Glomerular endothelial cell (primary cell): ENCODE measurements around the gene CEP20. TPM values are rescaled to one million over a fixed set of nuclear protein-coding genes. Genes with fewer than 3 reads are reported as not detected.
A peak's percentile ranks its signal among the peaks of the same experiment; 100 is the strongest.

Experiments used
- DNase-seq: peaks from one replicate; pipeline ENCODE4 v3.0.0-alpha.2; 2011; ENCODE audit warnings: low read depth, low spot score; ENCODE audit errors: extremely low read depth
- total RNA-seq: library from RNA; depleted of rRNA; stranded (reverse); fragments of >200 nt; gene quantifications from 2 replicates; pipeline ENCODE4 v1.2.3, GENCODE V29; 2015

The CEP20 gene
- total RNA-seq, 1 donor from 2014 or later, result 22.4 TPM

- DNase-seq, result no peak
Measured at GRCh38 chr16:15898654-15899053, 10.3 kb upstream of the CEP20 start.

GRCh38 chr16:15897834-15898254 lies 9.4 kb upstream of the CEP20 start:
- DNase-seq, result no peak

GRCh38 chr16:15897121-15897780 lies 8.8 kb upstream of the CEP20 start:
- no peak for DNase-seq

- no peak for DNase-seq
Measured at GRCh38 chr16:15894571-15895374, 6.4 kb upstream of the CEP20 start.

- no peak for DNase-seq
Measured at GRCh38 chr16:15891508-15891907, 3.1 kb upstream of the CEP20 start.

- no peak for DNase-seq
Measured at GRCh38 chr16:15887283-15887682, 1.1 kb downstream of the CEP20 start.

- no peak for DNase-seq
Measured at GRCh38 chr16:15886078-15886477, 2.3 kb downstream of the CEP20 start.

GRCh38 chr16:15885560-15886001 lies 2.8 kb downstream of the CEP20 start:
- DNase-seq, result no peak

- no peak for DNase-seq
Measured at GRCh38 chr16:15882563-15882962, 5.8 kb downstream of the CEP20 start.

GRCh38 chr16:15881794-15882379 lies 6.5 kb downstream of the CEP20 start:
- DNase-seq, result no peak

GRCh38 chr16:15880434-15881308 lies 7.7 kb downstream of the CEP20 start:
- DNase-seq, result no peak

GRCh38 chr16:15879255-15879811 lies 9.1 kb downstream of the CEP20 start:
- DNase-seq, result no peak

GRCh38 chr16:15876503-15876902 lies 11.9 kb downstream of the CEP20 start:
- DNase-seq, result no peak

GRCh38 chr16:15874745-15875314 lies 13.6 kb downstream of the CEP20 start:
- peak; percentile 69 for DNase-seq

GRCh38 chr16:15873737-15874136 lies 14.7 kb downstream of the CEP20 start:
- DNase-seq, result no peak

- DNase-seq, result no peak
Measured at GRCh38 chr16:15873301-15873700, 15.1 kb downstream of the CEP20 start.

GRCh38 chr16:15870011-15870410 lies 18.4 kb downstream of the CEP20 start:
- DNase-seq, result no peak

GRCh38 chr16:15866451-15866850 lies 22.0 kb downstream of the CEP20 start:
- DNase-seq, result no peak

GRCh38 chr16:15865742-15866141 lies 22.7 kb downstream of the CEP20 start:
- no peak for DNase-seq

- DNase-seq, result no peak
Measured at GRCh38 chr16:15864939-15865338, 23.5 kb downstream of the CEP20 start.
